Ureter (tissue), 1 donor: ENCODE measurements around the gene AKR1C1. TPM values are rescaled to one million over a fixed set of nuclear protein-coding genes. Genes with fewer than 3 reads are reported as not detected.
"Not testable (repeated sequence)": the region's sequence is repeated elsewhere in the genome, so short reads cannot be mapped to it uniquely, and the experiment has no call there.

Experiments
- DNase-seq: peaks from one replicate; pipeline ENCODE4 v3.0.0-alpha.2; 2020; ENCODE audit warnings: low spot score
- total RNA-seq: library from RNA; stranded (reverse); gene quantifications from one replicate; pipeline ENCODE4 v1.2.4, GENCODE V29; 2023
- donor health status: DM: yes; HTN: yes; CAD: no.

Gene AKR1C1
- total RNA-seq, 1 donor from 2014 or later: 31.4 TPM

- no peak for DNase-seq
Observed at GRCh38 chr10:4947635-4948596, 15.3 kb upstream of the AKR1C1 start.

GRCh38 chr10:4951512-4952162 is 11.6 kb upstream of the AKR1C1 start:
- not testable (repeated sequence) for DNase-seq

GRCh38 chr10:4953405-4953804 is 9.8 kb upstream of the AKR1C1 start:
- DNase-seq: no peak

- DNase-seq: not testable (repeated sequence)
Observed at GRCh38 chr10:4956088-4956487, 7.1 kb upstream of the AKR1C1 start.

GRCh38 chr10:4956955-4957645 is 6.1 kb upstream of the AKR1C1 start:
- DNase-seq: not testable (repeated sequence)

DNA sequence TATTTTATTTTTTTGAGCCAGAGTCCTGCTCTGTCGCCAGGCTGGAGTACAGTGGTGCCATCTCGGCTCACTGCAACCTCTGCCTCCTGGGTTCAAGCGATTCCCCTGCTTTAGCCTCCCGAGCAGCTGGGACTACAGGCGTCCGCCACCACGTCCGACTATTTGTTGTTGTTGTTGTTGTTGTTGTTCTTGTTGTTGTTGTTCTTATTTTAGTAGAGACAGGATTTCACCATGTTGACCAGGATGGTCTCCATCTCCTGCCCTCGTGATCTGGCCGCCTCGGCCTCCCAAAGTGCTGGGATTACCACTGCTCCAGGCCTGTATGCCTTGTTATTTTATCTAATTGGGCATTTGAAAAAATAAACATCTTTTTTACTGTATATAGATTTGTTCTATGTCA is 1.7 kb upstream of the AKR1C1 start:
- DNase-seq: not testable (repeated sequence)

DNA sequence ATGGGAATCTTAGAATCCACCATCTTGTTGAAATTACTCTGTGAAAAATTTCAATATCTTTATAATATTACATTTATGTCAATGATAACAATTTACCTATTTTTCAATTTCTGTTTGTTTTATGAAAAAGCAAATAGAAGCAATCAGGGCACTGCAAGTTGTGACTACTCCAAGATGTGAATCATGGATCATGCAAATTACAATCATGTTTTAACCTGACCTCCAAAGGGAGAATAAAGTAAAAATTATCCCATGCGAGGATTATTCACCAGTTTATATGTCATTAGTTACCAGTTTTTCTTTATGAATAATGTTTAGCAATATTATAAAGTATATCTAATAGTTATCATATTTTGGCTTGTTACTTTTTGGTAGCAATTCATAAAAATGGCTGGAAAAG is 907 bp upstream of the AKR1C1 start:
- not testable (repeated sequence) for DNase-seq

GRCh38 chr10:4963815-4964154 is 570 bp downstream of the AKR1C1 start:
- DNase-seq: not testable (repeated sequence)

DNA sequence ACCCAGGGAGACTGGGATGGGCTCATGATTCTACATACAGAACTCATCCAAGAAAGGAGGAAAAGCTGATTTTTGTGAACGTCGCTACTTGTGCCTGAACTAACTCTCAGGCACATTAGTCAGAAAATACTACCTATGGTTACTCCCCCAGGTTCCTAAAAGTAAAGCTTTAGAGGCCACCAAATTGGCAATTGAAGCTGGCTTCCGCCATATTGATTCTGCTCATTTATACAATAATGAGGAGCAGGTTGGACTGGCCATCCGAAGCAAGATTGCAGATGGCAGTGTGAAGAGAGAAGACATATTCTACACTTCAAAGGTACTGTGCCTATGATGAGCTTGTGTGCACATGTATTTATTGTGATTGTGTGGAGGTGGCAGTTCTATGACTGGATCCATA is 2.5 kb downstream of the AKR1C1 start:
- DNase-seq: not testable (repeated sequence)

DNA sequence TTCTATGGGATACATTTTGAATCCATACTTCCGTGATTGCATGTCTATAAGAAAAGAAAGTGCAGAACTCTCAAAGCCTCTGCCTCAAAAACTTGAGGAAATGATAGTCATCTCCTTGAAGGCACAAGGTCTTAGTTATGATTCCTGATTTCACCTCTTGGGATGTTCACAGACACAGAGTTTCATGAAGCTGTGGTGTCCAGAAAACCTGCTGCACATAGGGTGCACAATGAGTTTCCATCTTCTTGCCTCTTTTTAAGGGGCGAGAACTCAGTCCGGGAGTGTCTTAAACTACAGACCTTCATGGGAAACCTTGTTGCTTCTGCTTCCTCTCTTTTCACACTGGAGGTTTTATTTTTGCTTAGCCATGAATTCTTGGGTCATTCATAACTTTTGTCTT is 4.0 kb downstream of the AKR1C1 start:
- DNase-seq: not testable (repeated sequence)

GRCh38 chr10:4969289-4969688 is 6.1 kb downstream of the AKR1C1 start:
- not testable (repeated sequence) for DNase-seq

DNA sequence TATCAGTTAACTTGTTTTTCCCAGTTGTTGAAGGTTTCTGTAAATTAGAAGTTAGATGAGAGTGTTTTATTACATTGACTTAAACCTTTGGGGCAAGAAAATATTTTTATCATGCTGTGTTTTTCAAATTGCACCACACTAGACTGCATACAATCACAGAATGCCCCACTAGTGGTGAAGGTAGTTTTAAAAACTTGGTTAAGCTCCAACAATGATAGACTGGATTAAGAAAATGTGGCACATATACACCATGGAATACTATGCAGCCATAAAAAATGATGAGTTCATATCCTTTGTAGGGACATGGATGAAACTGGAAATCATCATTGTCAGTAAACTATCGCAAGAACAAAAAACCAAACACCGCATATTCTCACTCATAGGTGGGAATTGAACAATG is 7.1 kb downstream of the AKR1C1 start:
- not testable (repeated sequence) for DNase-seq

DNA sequence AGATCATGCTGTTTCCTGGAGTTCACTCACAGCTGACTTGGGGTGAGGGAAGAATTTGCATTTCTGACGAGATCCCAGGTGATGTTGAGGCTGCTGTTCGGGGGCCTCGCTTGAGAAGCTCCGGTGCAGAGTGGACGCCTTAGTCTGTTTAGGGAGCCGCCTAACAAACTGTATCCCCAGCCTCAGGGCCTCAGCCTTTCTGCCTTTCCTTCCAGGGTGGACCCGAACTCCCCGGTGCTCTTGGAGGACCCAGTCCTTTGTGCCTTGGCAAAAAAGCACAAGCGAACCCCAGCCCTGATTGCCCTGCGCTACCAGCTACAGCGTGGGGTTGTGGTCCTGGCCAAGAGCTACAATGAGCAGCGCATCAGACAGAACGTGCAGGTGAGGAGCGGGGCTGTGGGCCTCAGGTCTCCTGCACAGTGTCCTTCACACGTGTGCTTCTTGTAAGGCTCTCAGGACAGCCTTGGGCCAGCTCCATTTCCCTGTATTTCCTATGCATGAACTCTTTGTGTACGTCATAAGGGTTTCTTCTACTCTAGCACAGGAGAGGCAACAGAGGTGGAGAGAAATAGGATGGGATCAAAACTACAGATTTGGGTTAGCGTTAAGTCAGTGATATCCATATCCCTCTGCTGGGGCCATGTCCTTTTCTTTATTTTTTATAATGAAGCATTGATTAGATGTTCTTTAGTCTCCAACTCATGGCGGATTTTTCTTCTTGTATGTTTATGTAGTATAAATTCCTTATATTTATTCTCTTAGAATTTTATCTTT is 9.3 kb downstream of the AKR1C1 start:
- DNase-seq: not testable (repeated sequence)

DNA sequence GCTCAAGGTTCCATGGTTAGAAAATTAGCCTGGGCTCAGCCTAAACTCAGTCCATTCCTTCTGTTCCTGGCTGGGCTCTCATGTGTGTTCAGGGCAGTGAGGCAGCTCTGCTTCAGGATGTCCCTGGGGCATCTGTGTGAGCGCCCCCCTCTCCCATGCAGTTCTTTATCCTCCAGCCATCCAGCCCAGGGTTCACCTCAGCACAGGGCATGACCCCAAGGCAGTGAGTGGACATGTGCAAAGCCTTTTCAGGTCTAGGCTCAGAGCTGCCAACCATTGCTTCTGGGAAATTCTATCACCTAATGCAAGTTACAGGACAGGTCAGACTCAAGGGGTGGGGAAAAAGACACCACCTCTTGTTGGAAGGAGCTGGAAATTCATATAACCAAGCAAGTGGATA is 10.1 kb downstream of the AKR1C1 start:
- DNase-seq: not testable (repeated sequence)

GRCh38 chr10:4974400-4974799 is 11.2 kb downstream of the AKR1C1 start:
- DNase-seq: not testable (repeated sequence)

DNA sequence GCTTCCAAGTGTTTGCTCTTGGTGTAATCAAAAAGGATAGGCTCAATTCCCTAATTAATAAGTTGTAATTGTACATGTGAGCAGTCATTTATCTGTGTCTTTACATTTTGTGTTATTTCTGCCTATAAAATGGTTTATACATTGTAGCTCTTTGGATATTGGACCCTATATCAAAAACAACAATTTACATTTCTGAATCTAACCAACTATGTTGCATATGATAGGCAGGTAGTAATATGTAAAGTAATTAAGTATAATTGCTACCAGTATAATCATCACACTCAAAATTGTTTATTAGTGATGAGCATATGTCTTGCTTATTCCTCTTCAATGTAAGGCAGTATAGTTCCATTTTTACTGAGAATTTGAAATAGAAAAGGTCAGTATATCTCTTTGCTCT is 13.8 kb downstream of the AKR1C1 start:
- DNase-seq: no peak

DNA sequence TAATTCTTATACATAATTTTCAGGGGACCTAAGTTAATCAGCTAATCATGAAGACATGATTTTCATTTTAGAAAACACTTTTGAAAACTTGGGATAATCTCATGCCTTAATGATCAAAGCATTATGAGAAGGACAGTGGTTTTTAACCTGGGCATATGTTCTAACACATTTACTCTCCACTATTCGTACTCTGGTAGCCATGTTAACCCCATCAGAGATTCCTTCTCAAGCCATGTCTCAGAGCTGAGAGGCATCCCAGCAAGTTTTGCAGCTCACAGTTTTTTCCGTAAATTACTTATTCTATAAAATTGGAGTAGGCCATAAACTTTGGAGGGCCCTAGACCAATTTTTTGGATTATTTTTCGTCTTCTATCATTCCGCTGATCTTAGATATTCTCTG is 15.7 kb downstream of the AKR1C1 start:
- no peak for DNase-seq

DNA sequence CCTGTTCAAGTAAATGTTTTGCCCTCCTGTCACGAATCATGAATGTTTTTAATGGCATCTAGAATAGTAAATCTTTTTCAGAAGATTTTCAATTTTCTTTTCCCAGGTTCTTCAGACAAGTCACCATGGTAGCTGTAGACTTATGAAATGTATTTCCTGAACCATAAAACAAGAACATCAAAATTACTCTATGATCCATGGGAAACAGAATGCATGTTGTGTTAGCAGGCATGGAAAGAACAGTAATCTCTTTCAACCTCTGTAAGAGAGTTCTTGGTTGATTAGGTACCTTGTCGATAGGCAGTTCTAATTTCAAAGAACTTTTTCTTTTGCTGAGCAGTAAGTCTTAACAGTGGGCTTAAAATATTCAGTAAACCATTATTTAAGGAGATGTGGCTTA is 17.6 kb downstream of the AKR1C1 start:
- DNase-seq: no peak

DNA sequence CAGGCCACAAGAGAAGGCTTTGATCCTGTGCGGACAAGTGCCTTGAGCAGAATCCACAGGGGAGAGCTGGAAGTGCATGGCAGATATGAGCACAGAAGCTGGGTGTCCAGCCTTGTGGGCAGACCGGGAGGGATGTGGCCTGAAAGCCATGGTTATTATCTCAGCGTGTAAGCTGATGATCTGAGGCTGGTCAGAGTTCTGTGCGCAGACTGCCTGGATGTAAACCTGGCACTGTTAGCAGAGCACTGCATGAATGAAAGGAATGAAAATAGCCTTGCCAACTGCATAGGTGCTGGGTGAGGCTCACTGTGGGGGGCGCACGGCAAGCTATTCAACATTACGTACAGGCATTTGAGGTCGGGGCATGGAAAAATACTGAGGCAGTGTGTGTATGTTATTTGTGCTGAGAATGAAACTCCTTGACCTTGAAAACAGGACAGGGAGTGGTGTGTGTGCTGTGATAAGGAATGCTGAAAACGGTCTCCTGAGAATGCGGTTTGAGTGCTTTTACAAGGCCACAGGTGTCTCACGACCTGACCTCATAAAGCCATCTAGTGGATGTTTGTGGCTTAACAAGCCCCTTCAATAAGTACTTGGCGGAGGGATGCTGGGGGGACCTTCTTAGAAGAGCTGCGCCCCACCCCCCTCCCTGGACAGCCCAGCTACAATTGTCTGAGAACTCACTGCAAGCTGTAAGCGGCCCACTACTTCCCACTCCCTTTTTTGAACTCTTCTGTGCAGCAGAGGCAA is 18.7 kb downstream of the AKR1C1 start:
- DNase-seq: no peak

GRCh38 chr10:4982764-4983226 is 19.6 kb downstream of the AKR1C1 start:
- DNase-seq: no peak
